IPS DF 4.7 (cell line): ENCODE measurements around the gene SH2D3A.

Experiments
- DNase-seq: peaks from one replicate; pipeline ENCODE4 v3.0.0-alpha.2; 2013; ENCODE audit warnings: low spot score; ENCODE audit errors: extremely low read depth

SH2D3A gene

DNA sequence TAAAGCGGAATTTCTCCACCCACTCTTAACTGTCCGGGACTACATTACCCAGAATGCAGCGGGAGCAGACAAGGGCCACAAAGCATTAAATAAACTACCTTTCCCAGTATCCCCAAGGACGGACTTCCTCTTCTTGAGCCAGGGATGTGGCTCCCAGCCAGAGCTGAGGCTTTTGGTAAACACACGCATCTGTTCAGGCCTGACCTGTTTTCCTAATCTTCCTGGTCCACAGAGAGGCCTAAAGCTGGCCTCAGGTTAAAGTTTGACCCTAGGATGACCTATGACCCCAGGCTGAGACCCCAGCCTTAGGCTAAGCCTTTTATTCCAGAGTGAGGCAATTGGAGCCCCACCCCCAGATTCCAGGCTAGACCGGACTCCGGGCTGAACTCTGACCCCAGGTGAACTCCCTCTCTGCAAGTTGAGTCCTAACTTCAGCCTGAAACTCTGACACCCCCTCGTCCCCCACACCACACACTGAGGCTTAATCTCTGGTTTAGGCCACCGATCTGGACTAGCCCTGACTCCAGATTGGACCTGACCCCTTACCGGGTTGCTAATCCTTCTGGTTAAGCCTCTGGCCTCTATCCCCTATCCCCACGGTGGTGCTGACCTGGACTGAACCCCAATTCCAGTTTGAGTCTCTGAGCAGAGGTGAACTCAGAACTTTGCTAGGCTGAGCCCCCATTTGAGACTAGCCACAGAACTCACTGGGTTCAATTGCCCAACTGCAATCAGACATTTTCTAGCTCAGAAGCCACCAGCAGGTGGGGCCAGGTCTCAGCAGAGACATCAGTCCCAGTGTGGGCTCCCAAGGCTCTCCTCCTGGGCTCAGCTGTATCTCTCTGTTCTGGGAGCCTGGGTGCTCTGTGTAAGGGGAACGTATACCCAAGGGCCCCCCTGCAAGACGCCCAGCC is 29.1 kb downstream of the SH2D3A start:
- no peak for DNase-seq

DNA sequence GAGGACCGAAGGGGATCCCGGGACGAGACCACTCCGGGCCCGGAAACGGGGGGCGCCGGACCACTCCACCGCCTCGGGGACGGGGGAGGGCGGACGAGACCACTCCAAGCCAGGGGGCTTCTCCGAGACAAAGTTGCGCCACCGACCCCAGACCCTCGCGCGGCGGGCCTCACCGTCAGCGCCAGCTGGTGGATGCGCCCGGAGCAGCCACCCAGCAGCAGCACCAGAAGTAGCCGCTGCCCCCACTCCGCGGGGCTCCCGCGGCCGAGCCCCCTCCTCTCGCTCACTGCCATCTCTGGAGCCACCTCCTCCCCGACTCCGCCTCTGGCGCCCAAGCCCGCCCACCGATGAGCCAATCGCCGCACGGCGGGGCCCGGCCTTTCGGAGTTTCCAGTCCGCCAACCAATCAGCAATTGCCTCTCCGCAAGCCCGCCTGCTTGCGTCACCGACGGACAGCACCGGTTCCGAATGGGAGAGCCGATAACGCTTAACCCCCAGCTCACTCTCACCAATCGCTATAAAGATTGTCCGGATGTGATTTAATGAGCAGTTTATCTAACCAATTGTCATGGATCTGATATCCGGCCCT is 29.9 kb downstream of the SH2D3A start, which contains the start of gene GPR108:
TSS of gene GPR108 (minus strand) at position 297 of the 589 bp plus-strand sequence. CDS start at position 293, 4 bp downstream.
- DNase-seq, result peak; percentile 100

DNA sequence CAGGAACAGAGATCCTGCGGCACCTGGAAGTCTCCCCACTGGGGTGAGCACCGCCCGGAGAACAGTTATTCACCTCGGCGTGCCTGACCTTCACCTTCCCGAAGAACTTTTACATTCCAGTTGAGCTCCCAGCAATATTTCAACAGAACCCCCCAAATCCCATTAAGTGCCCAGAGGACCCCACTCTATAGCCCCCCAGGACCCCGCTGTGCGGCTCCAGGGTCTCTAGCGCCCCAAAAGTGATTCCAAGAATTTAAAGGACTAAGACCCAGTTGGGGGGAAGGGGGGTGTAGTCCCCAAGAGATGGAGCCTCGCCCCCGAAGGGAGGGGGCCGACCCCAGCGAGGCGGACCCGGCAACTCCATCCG is 30.3 kb downstream of the SH2D3A start:
- DNase-seq, result no peak

DNA sequence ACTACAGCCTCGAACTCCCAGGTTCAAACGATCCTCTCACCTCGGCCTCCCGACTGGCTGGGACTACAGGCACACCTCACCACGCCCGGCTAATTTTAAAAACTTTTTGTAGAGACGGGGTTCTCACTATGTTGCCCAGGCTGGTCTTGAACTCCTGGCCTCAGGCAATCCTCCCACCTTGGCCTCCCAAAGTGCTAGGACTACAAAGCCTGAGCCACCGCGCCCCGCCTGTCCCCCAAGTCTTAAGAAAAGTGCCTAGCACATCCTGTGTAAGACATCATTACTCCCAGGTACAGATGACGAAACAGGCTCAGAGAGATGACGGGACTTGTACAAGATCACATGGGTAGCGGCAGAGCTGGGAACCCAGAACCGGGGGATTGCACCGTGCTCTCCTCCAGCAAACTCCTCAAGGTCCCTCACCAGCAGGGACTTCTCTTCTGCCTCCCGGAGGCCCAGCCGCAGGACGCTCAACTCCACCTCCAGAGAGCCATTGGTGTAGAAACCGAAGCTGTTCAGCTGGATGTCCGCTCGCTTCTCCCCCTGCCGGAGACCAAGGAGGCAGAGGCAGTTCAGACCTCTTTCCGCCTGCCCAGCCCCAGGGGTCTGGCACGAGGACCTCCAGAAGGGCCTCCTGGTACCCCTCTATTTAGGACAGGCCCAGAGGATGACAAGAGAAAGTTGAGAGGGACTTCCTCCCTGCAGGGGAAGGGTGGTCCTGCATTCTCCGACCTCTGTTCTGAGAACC is 30.9 kb downstream of the SH2D3A start:
- DNase-seq, result no peak

DNA sequence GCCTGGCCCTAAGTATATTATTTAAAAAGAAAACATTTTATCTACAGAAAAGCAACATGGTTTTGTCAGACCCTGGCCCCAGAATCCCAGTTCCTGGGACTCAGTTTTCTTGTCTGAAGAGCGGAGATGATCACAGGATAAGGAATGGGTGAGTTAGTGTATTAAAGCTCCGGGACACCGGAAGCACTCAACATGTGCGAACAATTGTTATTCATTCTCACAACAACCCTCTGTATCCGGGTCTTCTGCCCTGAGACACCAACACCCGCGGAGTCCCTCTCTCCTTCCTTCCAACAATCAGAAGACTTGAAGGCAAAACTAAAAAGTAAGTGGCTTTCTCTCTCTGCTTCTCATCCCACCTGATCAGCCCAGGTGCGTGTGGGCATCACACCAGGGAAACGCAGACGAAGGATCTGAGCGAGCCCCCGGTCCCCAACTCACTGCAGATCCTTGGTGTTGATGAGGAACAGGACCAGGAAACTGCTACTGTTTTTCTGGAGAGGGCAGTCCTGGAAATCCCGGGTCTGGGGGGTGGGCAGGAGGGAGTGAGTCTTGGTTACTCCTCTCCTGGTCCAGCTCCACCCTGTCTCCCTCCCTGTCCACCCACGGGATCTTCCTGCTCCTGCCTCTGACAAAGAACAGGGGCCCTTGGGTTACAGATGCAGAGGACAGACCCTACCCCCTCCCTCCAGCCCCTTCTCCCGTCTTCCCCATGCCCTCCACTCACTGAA is 31.9 kb downstream of the SH2D3A start:
- no peak for DNase-seq

DNA sequence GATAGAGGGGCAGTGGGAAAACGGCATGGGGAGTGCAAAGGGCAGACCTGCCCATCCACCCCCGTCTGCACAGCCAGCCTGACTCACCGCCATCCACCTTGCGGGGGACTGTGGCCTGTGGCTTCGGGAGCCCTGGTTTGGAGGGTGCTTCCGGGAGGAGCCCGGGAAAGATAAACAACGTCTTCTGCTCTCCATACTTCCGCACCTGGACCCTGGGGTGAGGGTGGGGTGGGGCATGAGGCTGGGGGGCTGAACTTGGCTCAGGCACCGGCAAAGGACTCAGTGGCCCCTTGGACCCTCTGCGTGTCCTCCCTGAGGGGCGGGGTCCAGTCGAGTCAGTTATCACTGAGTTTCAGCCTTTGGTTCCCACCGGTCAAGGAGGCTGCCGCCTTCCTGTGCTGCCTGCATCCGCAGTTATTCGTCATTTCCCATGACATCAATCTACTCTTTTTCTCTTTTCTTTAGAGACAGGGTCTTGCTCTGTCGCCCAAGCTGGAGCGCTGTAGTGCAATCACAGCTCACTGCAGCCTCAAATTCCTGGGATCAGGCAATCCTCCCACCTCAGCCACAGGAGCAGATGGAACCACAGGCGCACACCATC is 33.0 kb downstream of the SH2D3A start:
- DNase-seq, result no peak

DNA sequence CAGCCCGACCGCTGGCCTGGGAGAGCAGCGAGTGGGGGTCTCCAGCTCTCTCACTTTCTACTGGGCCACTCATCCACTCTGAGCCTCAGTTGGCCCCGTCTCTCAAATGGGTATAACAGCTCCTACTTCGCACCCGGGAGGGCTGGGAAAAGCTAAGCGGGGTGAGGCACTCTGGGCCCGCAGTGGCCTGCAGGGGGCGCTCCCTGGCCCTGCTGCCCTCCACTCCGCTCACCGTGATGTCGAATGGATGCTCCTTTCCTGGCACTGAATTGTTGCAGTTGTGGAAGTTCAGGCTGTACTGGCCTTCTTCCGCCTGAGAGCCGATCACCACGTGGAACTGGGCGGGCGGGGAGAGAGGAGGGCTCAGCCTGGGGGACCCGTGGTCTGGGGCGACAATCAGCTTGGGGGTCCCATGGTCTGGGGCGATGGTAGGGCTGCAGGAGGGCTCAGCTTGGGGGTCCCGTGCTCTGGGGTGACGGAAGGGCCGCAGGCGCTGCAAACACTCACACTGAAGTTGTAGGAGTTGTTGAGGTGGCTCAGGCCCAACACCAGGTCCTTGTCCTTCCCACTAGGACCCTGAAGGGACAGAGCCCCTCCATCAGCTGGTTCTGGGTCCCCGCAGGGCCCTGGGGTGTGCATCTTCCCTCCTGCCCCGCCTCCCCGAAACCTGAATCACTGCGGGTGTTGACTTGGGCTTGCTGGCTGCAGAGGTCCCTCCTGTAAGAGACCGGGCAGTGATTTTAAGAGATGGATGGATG is 33.7 kb downstream of the SH2D3A start:
- no peak for DNase-seq

DNA sequence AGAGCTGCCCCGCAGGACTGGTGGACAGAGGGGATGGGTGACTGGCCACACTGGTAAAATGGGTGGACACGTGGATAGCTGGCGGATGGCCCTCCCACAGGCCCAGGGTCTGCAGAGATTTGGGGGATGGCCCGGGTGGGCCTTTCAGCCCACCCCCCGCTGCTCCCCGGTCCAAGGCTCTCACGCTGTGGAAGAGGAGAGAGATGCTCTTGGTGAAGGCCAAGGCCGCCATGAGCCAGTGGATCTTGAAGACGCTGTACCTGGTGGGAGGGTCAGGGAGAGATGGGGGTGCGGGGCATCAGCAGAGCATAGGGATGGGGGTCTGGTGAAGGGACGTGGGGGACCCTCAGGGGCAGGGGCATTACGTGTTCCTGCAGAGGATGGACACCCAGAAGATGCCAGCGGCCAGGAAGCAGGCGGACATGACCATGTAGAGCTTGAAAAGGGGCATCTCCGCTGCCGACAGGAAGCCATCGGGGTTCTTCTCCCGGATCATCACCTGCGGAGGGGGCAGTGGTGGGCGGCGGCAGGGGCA is 34.4 kb downstream of the SH2D3A start:
- DNase-seq, result no peak

DNA sequence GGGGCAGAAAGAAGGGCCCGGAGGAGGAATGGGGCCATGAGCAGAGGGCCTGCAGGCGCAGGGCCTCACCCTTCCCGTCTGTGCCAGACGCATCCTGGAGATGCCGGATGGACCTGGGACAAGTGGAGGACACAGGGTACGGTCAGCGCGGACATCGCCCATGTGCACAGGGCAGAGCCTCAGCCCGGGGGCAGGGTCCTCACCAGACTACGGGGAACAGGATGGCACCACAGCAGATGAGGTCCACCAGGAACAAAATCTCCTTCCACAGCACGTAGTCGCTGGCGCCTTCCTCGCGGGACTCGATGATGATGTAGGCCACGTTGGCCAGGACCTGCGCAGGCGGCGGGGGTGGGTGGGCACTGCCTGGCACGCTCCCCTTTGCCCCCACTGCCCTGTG is 35.4 kb downstream of the SH2D3A start:
- no peak for DNase-seq

DNA sequence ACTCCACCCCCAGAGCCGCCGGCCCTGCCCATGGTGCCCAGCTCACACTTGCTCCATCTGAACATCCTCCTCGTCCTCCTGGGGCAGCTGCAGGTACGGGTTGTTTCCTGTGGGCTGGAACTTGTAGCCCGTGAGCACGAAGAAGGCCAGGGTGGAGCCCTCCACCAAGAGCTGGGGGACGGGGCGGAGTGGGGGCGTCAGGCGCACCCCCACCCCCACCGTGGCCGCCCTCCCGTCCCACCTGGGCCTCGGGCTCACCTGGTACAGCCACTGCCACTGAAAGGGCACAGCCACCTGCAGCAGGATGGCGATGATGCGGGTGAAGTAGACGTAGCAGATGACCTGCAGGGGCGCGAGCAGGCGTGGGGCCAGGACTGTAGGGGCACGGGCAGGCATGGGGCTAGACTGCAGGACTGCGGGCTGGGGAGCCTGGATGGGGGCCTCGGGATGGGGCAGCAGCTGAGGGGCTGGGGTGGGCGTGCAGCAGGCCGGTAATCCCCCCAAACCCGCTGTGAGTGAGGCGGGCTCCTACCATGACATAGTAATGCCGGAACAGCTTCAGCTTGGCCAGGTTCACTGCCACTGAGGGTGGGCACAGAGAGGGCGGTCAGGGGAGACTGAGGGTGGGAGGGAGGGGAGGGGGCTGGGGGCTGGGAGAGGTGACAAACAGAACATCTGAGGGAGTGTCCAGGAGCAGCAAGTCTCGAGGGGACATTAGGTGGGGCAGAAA is 36.1 kb downstream of the SH2D3A start:
- no peak for DNase-seq

DNA sequence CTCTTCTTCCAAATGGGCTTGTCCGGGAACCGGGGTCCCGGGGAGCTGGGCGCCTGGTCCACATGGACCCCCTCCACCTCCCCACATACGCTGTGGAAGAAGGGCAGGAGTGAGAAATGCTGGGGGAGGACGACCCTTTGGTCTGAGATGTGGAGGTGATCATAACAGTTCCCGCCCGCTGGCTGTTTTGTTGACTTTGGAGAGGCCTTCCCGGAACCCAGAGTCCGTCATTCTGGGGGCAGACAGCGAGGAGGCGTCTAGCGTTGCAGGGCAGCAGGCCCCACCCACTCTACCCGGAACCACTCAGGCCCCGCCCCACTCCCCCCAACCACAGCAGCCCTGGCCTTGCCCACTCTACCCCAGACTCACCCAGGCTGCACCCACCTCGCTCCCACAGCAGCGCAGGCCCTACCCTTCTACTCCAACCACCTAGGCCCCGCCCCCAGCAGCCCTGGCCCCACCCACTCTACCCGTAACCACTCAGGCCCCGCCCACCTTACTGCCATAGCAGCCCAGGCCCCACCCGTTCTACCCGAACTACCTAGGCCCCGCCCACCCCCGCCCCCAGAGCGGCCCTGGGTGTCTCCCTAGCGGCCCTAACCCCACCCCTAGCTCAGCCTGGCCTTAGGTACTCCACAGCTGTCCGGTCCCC is 37.0 kb downstream of the SH2D3A start:
- DNase-seq, result no peak

DNA sequence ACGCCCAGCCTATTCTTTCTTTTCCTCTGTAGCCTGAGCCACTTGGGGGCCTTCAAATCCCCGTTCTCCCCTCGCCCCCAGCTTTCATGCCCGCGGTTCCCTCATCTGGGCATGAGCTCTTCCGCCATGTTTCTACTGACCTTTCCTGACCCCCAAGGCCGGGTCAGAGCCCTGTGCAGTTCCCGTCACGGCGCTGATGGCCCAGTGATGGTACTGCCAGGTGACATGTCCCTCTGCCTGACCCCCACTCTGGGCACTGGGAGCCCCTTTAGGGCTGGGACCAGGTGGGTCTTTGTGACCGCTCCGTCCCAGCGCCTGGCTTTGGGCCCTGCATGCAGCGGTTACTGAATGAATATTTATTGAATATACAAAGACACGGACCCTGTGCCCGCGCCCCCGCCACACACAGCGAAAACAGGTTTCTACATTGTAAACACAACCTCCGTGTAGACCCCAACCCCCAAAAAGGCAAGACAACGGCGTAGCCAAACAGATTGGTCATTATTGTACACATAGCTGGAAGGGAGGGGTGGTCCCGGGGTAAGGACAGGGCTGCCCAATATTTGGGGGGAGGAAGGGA is 37.6 kb downstream of the SH2D3A start:
- no peak for DNase-seq

DNA sequence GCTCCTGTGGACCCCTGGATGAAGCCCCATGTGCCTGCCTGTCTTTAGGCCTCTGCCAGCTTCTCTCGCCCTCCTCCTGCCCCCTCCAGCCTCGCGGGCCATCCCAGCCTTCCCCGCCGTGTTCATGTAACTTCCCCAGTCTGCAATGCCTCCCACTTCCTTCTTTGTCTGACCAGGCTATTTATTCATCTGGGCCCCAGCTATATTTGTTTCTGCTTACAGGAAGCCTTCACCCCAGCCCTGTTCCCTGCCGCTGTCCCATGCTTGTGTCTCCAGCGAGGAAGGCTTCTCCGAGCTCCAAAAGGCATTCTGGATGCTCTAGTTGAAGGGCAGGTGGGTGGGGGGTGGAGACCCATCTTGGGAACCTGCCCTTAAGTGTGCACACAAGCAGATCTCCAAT is 38.9 kb downstream of the SH2D3A start:
- DNase-seq, result no peak

DNA sequence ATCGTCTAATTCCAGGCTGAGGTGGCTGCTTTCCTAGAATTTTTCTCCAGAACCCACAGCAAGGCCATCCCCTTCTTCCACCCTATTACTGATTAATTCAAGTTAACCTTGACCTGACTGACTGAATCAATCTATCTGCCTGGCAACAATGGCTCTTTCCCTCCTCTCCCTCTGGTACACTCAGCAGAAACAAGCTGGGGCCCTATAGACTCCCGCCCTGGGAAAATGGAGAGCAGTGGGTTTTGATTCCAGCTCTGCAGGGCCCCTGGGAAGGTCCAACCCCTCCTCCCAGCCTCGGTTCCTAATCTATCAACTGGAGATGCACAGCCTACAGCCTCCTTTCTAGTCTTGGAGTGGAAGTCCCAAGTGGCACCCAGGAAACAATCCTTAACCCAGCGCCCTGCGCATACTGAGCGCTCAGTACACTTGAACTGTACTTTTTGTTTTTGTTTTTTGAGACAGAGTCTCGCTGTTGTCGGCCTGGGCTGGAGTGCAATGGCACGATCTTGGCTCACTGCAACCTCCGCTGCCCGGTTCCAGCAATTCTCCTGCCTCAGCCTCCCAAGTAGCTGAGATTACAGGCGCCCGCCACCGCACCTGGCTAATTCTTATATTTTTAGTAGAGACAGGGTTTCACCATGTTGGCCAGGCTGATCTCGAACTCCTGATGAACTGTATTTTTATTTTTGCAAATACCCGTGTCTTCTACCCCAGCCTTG is 41.6 kb downstream of the SH2D3A start:
- DNase-seq, result no peak

DNA sequence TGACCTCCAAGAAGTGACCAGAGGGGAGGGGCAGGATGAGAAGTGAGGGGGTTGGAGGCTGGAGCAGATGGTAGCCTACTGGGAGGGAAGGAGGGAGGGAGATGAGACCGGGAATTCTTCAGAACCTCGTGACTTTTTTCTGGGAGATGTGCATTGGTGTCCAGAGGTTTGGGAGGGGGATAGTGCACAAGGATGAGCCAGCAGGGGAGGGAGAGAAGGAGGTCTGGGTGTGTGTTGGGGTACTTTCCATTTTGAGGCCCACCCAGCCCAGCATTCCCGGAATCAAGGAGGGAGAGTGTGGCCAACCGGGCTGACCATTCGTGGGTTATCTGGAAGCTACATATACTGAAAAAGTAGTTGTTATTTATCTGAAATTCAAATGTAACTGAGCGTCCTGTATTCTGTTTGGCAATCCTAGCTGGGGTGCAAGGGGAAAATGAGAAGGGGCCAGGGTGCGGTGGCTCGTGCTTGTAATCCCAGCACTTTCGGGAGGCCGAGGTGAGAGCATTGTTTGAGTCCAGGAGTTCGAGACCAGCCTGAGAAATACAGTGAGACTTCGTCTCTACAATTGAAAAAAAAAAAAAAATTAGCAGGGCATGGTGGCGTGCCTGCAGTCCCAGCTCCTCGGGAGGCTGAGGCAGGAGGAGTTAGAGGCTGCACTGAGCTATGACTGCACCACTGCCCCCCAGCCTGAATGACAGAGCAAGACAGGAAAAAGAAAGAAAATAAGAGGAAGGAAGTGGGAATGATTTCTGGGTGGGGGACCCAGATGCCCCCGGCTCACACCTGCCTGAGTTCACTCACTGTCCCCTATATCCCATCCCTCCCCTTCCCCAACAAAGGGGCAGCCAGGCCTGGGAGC is 42.4 kb downstream of the SH2D3A start:
- no peak for DNase-seq

DNA sequence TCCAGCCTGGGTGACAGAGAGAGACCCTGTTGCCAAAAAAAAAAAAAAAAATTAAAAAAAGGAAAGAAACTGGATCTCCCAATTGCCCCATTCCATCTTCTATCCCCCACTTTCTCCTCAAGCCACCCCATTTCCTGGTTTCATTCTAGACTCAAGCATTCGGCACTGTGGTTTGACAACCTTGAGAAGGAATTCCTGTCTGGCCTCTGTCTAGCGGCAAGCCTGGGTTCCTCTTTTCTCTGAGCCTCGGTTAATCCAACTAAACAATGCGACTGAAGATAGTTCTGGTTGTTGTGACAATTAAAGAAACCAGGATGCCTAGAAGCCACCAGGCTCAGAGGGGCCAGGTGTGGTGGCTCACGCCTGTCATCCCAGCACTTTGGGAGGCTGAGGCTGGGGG is 43.5 kb downstream of the SH2D3A start:
- DNase-seq, result no peak

DNA sequence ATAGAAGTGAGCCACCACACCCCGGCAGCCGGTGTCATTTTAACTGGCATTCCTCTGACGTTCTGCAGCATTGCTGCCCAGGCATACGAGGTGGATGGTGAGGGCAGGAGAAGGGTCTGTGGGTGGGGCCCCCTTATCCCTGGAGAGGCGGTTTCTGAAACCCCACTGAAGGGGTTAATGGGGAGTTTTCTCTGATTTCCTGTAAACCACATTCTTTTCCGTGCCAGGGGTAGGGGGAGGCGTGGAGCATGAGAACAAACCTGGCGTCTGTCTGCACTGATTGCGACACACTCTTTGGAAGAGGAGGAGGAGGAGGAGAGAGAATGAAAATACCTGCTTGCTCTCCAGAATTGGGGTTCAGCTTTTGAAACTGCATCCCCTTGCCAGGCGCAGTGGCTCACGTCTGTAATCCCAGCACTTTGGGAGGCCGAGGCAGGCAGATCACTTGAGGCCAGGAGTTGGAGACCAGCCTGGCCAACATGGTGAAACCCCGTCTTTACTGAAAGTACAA is 44.1 kb downstream of the SH2D3A start:
- DNase-seq, result no peak
